ENCODE measurements around the gene DPYD. TPM values are rescaled to one million over a fixed set of nuclear protein-coding genes. Genes with fewer than 3 reads are reported as not detected.

DPYD gene
- total RNA-seq, 1 experiment from 2014 or later: 9.1 TPM

GRCh38 chr1:97906567-97907241 lies 14.1 kb downstream of the DPYD start:
- peak; percentile 71 for DNase-seq (ENCODE audit: low read depth)

GRCh38 chr1:97905141-97905940 lies 15.5 kb downstream of the DPYD start:
- no peak for DNase-seq (ENCODE audit: low read depth)

- DNase-seq (ENCODE audit: low read depth): no peak
Measured at GRCh38 chr1:97904534-97904933, 16.3 kb downstream of the DPYD start.

GRCh38 chr1:97903626-97904025 lies 17.2 kb downstream of the DPYD start:
- no peak for DNase-seq (ENCODE audit: low read depth)

- DNase-seq (ENCODE audit: low read depth): no peak
Measured at GRCh38 chr1:97902067-97902466, 18.8 kb downstream of the DPYD start.

GRCh38 chr1:97901017-97901658 lies 19.7 kb downstream of the DPYD start:
- DNase-seq (ENCODE audit: low read depth): no peak

- peak; percentile 5 for DNase-seq (ENCODE audit: low read depth)
Measured at GRCh38 chr1:97898948-97899347, 21.9 kb downstream of the DPYD start.

GRCh38 chr1:97895278-97895677 lies 25.6 kb downstream of the DPYD start:
- DNase-seq (ENCODE audit: low read depth): no peak

GRCh38 chr1:97893844-97894243 lies 27.0 kb downstream of the DPYD start:
- no peak for DNase-seq (ENCODE audit: low read depth)

- DNase-seq (ENCODE audit: low read depth): no peak
Measured at GRCh38 chr1:97886199-97886598, 34.6 kb downstream of the DPYD start.

GRCh38 chr1:97883823-97884222 lies 37.0 kb downstream of the DPYD start:
- no peak for DNase-seq (ENCODE audit: low read depth)

GRCh38 chr1:97877307-97877706 lies 43.5 kb downstream of the DPYD start:
- DNase-seq (ENCODE audit: low read depth): no peak

- peak; percentile 53 for DNase-seq (ENCODE audit: low read depth)
Measured at GRCh38 chr1:97875996-97876395, 44.8 kb downstream of the DPYD start.

GRCh38 chr1:97870589-97870988 lies 50.2 kb downstream of the DPYD start:
- no peak for DNase-seq (ENCODE audit: low read depth)

- no peak for DNase-seq (ENCODE audit: low read depth)
Measured at GRCh38 chr1:97869441-97869840, 51.4 kb downstream of the DPYD start.

GRCh38 chr1:97867127-97867526 lies 53.7 kb downstream of the DPYD start:
- DNase-seq (ENCODE audit: low read depth): no peak

GRCh38 chr1:97864615-97865014 lies 56.2 kb downstream of the DPYD start:
- DNase-seq (ENCODE audit: low read depth): no peak

GRCh38 chr1:97853221-97853620 lies 67.6 kb downstream of the DPYD start:
- DNase-seq (ENCODE audit: low read depth): no peak

GRCh38 chr1:97849345-97850340 lies 71.2 kb downstream of the DPYD start:
- peak; percentile 76 for DNase-seq (ENCODE audit: low read depth)

GRCh38 chr1:97845805-97846204 lies 75.0 kb downstream of the DPYD start:
- no peak for DNase-seq (ENCODE audit: low read depth)

GRCh38 chr1:97844552-97845089 lies 76.2 kb downstream of the DPYD start:
- DNase-seq (ENCODE audit: low read depth): no peak

All from Daoy (cell line).